Keratinocyte (primary cell): ENCODE results near the gene SMIM22.

Experiments used
- CTCF ChIP-seq, 3 experiments: IDR thresholded peaks in 1 of 3; conservative IDR thresholded peaks in 1 of 3; optimal IDR thresholded peaks in 1 of 3; 2 replicates in 2 of 3; 3 replicates in 1 of 3; pipeline versions ENCODE3 to v1.5.1; 2011; ENCODE audit warnings: low read length in 3 of 3, mild to moderate bottlenecking in 3 of 3, moderate library complexity in 2 of 3, control low read depth in 1 of 3, inconsistent platforms in 1 of 3; ENCODE audit not compliant: insufficient read depth in 2 of 3; ENCODE audit errors: extremely low read depth in 1 of 3
- EZH2 ChIP-seq: IDR thresholded peaks from one replicate; pipeline ENCODE4 v1.6.1; 2012; ENCODE audit warnings: inconsistent platforms, mild to moderate bottlenecking, low read length, moderate library complexity

GRCh38 chr16:4811242-4811641 is 16.1 kb downstream of the SMIM22 start:
- TF ChIP-seq CTCF (optimal IDR thresholded peaks at IDR 0.05 in 1 of 3, IDR thresholded peaks at IDR 0.05 in 1 of 3, conservative IDR thresholded peaks at IDR 0.05 in 1 of 3; ENCODE audit: extremely low read depth in 1 of 3, insufficient read depth in 2 of 3, low read length in 3 of 3) = no peak
- no peak for TF ChIP-seq EZH2
